Measurements from ENCODE around the gene CRISP1. TPM values are rescaled to one million over a fixed set of nuclear protein-coding genes. Genes with fewer than 3 reads are reported as not detected.

CRISP1 gene
- total and polyA plus RNA-seq, 2 donors (not counting 3 experiments of a cell fraction or from before 2014, with no cell fraction given) = not detected

GRCh38 chr6:49906526-49906925, 40.2 kb upstream of the CRISP1 start:
- POLR2A ChIA-PET = no interaction called here
- no peak overlapping the region for H3K4me3 ChIP-seq (replicated peaks in 1 of 3; ENCODE audit: insufficient read depth in 1 of 3, low read depth in 1 of 3, low read length in 3 of 3)
- no peak for DNase-seq (ENCODE audit: low read depth, low spot score)
- FAIRE-seq = no peak
- no peaks in the 10 kb centered on the region for H3K79me2 ChIP-seq (ENCODE audit: control insufficient read depth, insufficient read depth, low read length)
- no peak overlapping the region for H3K27ac ChIP-seq (ENCODE audit: insufficient read depth, low read depth, low read length)
- BruUV-seq (replicated peaks) = no TSS peak
- no peaks in the 10 kb centered on the region for H3K9me3 ChIP-seq (replicated peaks; ENCODE audit: control insufficient read depth, insufficient read depth, low read length)
- intact Hi-C loops (cut with micrococcal nuclease) = no loop called here
- CTCF ChIA-PET = no interaction called here
- H3K4me2 ChIP-seq (ENCODE audit: insufficient read depth, low read length) = no peak overlapping the region
- H3K9me1 ChIP-seq (replicated peaks; ENCODE audit: control insufficient read depth, extremely low read depth, insufficient read depth, low read length) = no peaks in the 10 kb centered on the region
- no peak overlapping the region for H3K9ac ChIP-seq (replicated peaks; ENCODE audit: extremely low read depth, insufficient read depth, low read length)
- H4K20me1 ChIP-seq (replicated peaks; ENCODE audit: control insufficient read depth, extremely low read depth, insufficient read depth, low read length) = no peaks in the 10 kb centered on the region
- H2AFZ ChIP-seq (ENCODE audit: low read depth, low read length) = no peak overlapping the region
- H3K36me3 ChIP-seq (ENCODE audit: control insufficient read depth in 2 of 2, extremely low read depth in 1 of 2, insufficient read depth in 2 of 2, low read length in 2 of 2) = no peaks in the 10 kb centered on the region
- dilution Hi-C loops (cut with MboI; ENCODE audit: extremely low pct_ligation_motif_present, low sequenced_read_pairs) = no loop called here
- no peaks in the 10 kb centered on the region for H3K27me3 ChIP-seq (ENCODE audit: control insufficient read depth in 2 of 2, insufficient read depth in 2 of 2, low read length in 2 of 2)
- TF ChIP-seq GATA2 (IDR thresholded peaks at IDR 0.05; ENCODE audit: insufficient read depth, insufficient read length, low read depth, low read length) = no peak
- TF ChIP-seq POLR2AphosphoS5 (IDR thresholded peaks at IDR 0.05; ENCODE audit: insufficient read depth, low read depth, low read length) = no peak
- no peak for TF ChIP-seq MAX (IDR thresholded peaks at IDR 0.05; ENCODE audit: insufficient read depth, insufficient read length)
- TF ChIP-seq POLR2A (IDR thresholded peaks at IDR 0.05; ENCODE audit: low read depth, low read length) = no peak
- no peak for TF ChIP-seq JUN (IDR thresholded peaks at IDR 0.05; ENCODE audit: borderline replicate concordance, insufficient read depth, insufficient read length, low read depth)
- no peak for TF ChIP-seq FOS (IDR thresholded peaks at IDR 0.05; ENCODE audit: borderline replicate concordance, insufficient read depth, low read length)
- TF ChIP-seq EZH2 (IDR thresholded peaks at IDR 0.05; ENCODE audit: borderline replicate concordance, low read depth, low read length, severe bottlenecking) = no peak
- no peak for TF ChIP-seq MYC (IDR thresholded peaks at IDR 0.05; ENCODE audit: low read depth, low read length)
- TF ChIP-seq, protein P1, sequence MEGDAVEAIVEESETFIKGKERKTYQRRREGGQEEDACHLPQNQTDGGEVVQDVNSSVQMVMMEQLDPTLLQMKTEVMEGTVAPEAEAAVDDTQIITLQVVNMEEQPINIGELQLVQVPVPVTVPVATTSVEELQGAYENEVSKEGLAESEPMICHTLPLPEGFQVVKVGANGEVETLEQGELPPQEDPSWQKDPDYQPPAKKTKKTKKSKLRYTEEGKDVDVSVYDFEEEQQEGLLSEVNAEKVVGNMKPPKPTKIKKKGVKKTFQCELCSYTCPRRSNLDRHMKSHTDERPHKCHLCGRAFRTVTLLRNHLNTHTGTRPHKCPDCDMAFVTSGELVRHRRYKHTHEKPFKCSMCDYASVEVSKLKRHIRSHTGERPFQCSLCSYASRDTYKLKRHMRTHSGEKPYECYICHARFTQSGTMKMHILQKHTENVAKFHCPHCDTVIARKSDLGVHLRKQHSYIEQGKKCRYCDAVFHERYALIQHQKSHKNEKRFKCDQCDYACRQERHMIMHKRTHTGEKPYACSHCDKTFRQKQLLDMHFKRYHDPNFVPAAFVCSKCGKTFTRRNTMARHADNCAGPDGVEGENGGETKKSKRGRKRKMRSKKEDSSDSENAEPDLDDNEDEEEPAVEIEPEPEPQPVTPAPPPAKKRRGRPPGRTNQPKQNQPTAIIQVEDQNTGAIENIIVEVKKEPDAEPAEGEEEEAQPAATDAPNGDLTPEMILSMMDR (IDR thresholded peaks at IDR 0.05; ENCODE audit: extremely low read depth in 1 of 2, insufficient read depth in 1 of 2, low read depth in 1 of 2, low read length in 2 of 2) = no peak
- H3K4me1 ChIP-seq (ENCODE audit: control insufficient read depth, extremely low read depth, insufficient read depth, low read length) = no peaks in the 10 kb centered on the region

Data from endothelial cell of umbilical vein (primary cell).